Endothelial cell of coronary artery (primary cell): Measurements from ENCODE around the gene CLTB. TPM values are rescaled to one million over a fixed set of nuclear protein-coding genes. Genes with fewer than 3 reads are reported as not detected.

Source experiments
- total RNA-seq: library from RNA; depleted of rRNA; stranded (reverse); fragments of >200 nt; gene quantifications from 2 replicates; pipeline ENCODE4 v1.2.3, GENCODE V29; 2014

Gene CLTB
- total RNA-seq, result 123 and 142 TPM in 2 replicates

DNA sequence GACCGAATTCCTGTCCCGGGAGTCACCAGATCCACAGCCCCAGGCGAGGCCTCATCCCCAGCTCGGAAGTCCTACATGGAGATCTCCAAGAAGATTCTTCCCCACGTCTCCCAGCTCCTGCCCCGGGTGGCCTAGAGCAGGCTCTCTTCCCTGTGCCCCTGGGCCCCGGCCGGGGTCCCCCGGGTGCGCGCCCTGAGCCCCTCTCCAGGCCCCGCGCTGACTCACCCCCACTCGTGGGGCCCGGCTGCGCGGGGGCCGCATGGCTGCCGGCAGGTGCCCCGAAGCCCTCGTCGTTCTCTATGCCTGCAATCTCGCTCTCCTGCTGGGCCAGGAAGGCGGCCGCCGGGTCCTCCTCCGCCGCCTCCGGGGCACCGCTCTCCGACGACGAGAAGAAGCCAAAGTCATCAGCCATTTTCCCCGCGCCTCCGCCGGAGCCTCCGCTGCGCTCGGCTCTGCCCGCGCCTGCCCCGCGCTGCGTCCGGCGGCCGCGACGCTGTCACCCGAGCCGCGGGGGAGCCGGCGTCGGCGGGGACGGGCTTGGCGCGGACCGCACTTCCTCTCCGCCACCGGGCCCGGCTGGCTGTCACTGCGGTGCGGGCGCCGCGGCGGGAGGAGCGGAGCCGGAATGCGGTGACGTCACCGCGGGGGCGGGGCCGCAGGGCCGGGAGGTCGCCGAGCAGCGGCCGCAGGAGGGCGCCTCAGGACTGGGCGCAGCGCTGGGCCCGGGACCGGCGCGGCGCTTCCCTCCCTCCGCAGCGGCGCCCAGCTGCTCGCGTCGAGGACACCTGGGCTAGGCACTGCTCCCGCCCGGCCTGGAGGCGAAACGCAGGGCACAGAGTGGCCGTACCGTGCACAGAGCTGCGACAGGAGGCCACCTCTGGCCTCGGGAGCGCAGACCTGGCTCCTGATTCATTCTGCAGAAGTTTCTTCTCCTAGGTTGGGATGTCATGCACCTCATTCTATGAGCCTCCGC lies at the start of gene CLTB:
TSS of gene CLTB (minus strand) at position 588 of the 973 bp plus-strand sequence. CDS start at position 412, 176 bp downstream.

GRCh38 chr5:176447978-176448608 lies 31.8 kb upstream of the CLTB start, which contains the start of gene FAF2:
TSS of gene FAF2 (plus strand) at chr5:176448385. CDS start at chr5:176448408, 23 bp downstream.

GRCh38 chr5:176388444-176389134 lies 27.8 kb downstream of the CLTB start, which contains the start of the genes HIGD2A and NOP16:
TSS of gene HIGD2A (plus strand) at chr5:176388751. CDS start at chr5:176388820, 69 bp downstream.
TSS of gene NOP16 (minus strand) at chr5:176388598. CDS start at chr5:176388539, 59 bp downstream.

GRCh38 chr5:176365351-176366231 lies 50.7 kb downstream of the CLTB start, which contains the start of gene ARL10:
TSS of gene ARL10 (plus strand) at chr5:176365487. CDS start at chr5:176365564, 77 bp downstream.

GRCh38 chr5:176361437-176362232 lies 54.7 kb downstream of the CLTB start, which contains the start of gene KIAA1191:
TSS of gene KIAA1191 (minus strand) at chr5:176361764. CDS start at chr5:176359508, 2,256 bp downstream.

Other genes with a start within 250 kb of the CLTB start
- gene SIMC1, start 178.1 kb downstream of the CLTB start, total RNA-seq, result 2.2 and 3.6 TPM in 2 replicates
- 65.6 and 77.7 TPM in 2 replicates for gene KIAA1191, start 54.8 kb downstream of the CLTB start, total RNA-seq
- gene ARL10, start 51.1 kb downstream of the CLTB start, total RNA-seq, result 6.1 and 16.4 TPM in 2 replicates
- 27.9 and 42.7 TPM in 2 replicates for gene NOP16, start 27.9 kb downstream of the CLTB start, total RNA-seq
- 24.7 and 28.1 TPM in 2 replicates for gene HIGD2A, start 27.8 kb downstream of the CLTB start, total RNA-seq
- gene FAF2, start 31.8 kb upstream of the CLTB start, total RNA-seq, result 34.9 and 36.1 TPM in 2 replicates
- gene RNF44, start 120.9 kb upstream of the CLTB start, total RNA-seq, result 3.5 and 4.0 TPM in 2 replicates
- not detected in 2 replicates for gene CDHR2, start 132.8 kb upstream of the CLTB start, total RNA-seq
- gene GPRIN1, start 193.6 kb upstream of the CLTB start, total RNA-seq, result 3.1 and 5.7 TPM in 2 replicates
- 0.09 TPM in 1 of 2 replicates, not detected in the other for gene SNCB, start 214.0 kb upstream of the CLTB start, total RNA-seq
- not detected in 2 replicates for gene EIF4E1B, start 214.1 kb upstream of the CLTB start, total RNA-seq
- 40.5 and 41.3 TPM in 2 replicates for gene TSPAN17, start 230.9 kb upstream of the CLTB start, total RNA-seq